Stimulated activated CD4-positive, alpha-beta T cell treated with anti-CD3 and anti-CD28 coated beads, Interleukin-1b, Interleukin-23, amount 100 ng/mL, for 4 hours (primary cell): ENCODE results near the gene OR52K1.
"Not testable (repeated sequence)": the region's sequence is repeated elsewhere in the genome, so short reads cannot be mapped to it uniquely, and the experiment has no call there.

Source experiments
- DNase-seq, 2 donors: peaks; one replicate each; pipeline ENCODE4 v3.0.0-alpha.2; 2020; ENCODE audit warnings: low read depth in 2 of 2

Gene OR52K1

DNA sequence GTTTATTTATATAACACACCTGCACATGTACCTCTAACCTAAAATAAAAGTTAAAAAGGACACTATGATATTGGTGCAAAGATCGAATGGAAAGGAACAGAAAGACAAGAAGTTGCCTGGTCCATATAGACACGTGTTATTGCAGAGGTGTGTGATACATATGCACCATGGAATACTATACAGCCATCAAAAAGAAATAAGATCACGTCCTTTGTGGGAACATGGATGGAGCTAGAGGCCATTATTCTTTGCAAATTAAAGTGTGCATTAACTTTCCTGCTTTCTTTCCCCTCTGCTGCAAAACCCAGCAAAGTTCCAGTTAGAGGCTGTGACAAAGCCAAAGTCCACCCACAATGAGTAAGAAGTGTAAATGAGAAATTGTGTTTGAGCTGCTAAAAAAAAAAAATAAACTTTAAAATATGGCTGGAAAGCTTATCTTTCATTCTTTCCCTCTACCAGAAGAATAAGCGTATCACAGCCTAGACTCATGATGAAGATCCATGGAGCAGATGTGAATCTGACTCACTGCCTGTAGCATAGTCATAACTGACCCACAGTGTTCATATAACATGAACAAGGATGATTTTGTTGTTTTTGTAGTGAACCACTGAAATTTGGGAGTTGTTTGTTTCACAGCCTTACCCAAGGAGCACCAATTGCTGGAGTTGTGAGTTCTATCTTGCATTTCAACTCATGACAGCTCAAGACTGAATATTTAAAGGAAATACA, 9.6 kb downstream of the OR52K1 start:
- DNase-seq, result no peak

DNA sequence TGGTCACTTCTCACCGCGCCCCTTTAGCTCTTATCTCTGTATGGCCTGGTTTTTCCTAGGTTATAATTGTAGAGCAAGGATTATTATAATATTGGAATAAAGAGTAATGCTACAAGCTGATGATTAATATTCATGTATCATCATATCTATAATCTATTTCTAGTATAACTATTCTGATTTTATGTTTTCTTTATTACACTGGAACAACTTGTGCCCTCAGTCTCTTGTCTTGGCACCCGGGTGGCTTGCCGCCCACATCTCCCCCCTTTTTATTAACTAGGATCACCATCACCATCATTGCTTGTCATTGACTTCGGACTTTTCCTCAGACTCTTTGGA, 11.0 kb downstream of the OR52K1 start:
- DNase-seq, result no peak

DNA sequence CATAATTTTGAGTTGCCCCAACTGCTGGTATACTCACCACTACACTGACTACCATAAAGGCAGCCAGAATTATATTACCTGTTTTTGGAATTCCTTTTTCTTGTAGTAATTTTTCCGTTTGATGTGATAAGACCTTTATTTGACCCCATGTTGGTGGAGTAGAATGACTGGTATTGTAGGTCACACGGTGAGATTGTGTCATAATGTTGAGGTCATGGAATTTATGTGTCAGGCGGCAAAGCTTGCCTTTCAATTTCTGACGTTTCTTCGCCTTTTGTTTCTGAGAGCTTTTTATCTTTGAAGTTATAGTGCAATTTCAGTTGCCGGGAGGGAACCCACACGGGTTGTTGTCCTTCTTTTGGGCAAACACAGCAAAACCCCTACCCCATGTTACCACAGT, 13.0 kb downstream of the OR52K1 start:
- DNase-seq, result no peak

DNA sequence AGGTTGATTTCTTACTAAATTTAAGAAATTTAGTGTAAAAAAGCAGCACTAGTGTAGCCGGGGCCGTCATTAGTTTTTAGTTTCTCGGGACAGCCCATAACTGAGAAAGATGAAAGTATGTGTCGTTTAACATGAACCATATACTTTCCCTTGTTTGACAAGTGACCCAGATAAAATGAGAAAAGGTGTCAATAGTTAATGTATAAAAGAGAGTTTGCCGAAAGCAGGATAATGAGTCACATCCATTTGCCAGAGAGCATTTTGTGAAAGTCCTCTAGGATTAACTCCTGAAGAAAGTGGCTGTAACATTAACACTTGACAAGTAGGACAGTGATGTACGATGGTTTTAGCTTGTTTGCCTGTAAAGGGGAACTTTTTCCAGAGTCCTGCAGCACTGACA, 13.5 kb downstream of the OR52K1 start:
- DNase-seq, result no peak

DNA sequence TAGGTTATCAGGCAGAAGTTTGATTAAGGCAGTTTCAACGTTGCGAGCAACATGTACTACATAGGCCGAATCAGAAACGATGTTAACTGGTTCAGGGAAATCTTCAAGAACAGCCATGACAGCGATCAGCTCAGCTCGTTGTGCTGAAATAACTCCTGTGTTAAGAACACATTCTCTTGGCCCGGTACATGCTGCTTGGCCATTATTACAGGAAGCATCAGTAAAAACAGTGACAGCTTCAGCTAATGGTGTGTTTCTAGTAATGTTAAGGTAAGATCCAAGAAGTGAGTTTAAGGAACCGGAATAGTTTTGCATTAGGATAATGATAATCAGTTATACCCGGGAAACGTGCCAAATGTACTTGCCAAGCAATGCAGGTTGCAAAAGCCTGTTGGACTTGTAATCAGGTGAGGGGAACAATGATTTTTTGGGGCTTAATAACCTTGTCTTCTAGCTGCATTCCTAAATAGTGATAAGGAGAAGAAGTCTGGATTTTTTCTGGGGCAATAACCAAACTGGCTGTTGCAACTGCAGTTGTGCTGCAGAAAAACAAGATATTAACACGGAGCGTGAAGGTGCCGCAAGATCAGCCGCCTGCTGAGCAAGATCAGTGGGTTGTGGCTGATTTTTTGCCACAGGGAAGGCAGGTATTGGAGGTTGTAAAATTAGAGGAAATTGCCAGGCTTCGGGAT, 14.3 kb downstream of the OR52K1 start:
- no peak for DNase-seq

DNA sequence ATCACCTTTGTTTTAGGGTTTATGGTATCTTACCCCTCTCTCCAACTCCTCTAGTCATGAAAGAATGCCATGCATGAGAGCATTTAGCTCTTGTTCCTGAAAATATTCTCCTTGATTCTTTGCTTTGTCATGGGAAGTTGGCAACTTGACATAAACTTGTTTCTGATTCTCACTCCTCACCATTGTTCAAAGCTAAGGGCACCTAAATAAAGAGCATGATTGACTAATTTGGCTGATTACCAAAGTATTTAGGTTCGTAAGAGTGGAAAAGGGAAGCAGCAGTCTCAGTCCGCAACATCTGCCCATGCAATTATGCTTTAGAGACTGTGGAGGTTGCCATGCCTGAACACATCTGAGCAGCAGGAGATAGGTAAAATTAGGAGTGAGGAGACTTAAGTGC, 26.4 kb downstream of the OR52K1 start:
- no peak for DNase-seq

DNA sequence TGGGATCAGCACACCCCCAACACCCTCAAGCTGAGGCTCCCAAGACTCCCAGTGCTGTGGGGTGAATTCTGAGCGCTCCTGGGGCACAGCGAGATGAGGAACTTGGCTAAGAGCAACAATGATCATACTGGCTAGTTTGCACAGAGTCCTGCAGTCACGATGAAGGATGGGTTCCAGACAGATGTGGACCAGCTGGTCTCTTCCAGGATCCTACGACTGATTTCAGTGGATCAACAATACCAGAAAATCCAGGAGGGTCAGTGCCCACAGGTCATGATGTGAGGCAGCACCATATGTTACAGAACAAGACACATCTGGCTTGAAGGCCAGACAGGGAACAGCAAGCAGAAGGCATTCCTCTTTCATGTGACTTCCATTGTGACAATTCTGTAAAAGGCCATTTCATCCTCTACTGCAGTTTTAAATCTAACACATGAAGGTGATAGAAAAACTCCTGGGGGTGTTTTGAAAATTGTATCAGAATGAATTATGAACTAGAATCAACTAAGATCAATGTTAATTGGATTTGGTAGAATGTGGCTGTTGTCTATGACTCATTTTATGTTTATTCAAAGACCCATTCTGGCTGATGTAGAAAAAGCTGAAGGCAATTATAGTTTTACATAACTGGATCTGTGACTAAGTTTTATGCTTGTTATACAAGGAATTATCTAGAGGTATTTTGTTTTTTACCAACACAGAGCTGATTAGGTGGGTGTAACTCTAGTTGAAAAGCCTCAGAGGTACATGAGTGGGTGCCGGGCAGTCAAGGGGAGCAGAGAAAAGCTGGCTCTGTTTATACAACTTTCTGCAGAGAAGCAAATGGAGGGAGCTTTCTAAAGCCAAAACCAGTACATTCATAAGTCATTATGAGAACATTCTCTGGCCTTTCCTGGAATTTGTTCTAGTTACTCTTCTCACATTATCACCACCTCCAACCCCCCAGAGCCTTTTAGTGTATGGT, 29.1 kb downstream of the OR52K1 start:
- no peak for DNase-seq

DNA sequence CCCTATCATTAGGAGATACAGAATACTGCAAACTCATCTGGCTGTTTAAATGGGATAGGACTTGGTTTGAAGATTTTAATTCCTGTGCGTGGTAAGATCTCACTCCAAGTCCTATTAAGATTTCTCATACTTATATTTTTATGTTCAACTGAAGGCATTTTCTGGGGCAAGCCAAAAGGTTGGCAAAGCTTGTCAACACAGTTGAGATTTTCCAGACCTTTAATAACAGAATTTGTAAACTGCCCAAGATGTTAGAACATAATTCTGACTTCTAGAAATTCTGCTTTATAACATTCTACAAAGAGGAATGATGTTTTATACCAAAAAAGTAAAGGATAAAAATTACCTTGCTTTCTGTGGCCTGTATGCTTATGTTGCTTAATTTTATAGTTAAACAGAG, 31.8 kb downstream of the OR52K1 start:
- DNase-seq, result no peak

DNA sequence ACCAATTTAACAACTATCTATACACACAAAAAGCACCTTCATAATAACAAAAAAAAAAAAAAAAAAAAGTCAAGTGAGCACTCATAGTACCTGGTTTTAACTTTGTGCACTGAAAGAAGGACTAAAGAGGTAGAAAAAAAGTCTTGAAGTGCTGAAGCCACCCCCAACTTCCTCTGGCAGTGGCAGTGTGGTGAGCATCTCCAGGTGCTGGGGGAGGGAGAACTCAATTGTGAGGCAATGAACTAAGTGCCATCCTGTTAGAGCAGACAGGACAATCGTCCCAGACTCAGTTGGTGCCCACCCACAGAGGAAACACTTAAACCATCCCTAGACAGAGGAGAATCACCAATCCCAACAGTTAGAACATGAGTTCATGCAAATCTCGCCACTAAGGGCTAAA, 39.9 kb downstream of the OR52K1 start:
- no peak for DNase-seq

DNA sequence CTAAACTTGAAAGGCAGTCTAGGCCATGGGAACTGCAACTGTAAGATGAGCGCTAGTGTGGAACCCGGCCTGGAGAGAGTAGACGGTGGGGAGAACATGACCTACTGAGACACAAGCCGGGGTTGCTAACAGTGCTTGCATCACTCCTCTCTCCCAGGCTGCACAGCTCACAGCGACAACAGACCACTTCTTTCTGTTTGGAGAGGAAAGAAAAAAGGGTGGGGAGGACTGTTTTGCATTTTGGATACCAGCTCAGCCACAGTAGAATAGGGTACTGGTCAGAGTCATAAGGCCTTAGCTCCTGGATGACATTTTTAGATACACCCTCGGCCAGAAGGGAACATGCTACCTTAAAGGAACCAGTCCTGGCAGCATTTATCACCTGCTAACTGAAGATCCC, 40.3 kb downstream of the OR52K1 start:
- DNase-seq, result no peak

DNA sequence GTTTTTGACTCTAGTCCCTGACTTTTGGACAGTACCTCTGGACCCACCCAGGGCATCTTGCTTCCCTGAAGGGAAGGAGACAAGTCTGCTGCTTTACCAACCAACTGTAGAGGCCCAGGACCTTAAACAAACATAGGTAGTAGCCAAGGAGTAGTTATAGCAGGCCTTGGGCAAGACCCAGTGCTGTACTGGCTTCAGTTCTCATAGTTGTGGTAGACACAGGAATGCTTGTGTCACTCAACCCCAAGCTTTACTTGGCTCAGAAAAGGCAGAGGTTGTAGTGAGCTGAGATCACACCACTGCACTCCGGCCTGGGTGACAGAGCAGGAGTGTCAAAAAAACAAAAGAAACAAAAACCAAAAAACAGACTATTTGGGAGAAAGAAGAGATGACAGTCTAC, 41.2 kb downstream of the OR52K1 start:
- no peak for DNase-seq

DNA sequence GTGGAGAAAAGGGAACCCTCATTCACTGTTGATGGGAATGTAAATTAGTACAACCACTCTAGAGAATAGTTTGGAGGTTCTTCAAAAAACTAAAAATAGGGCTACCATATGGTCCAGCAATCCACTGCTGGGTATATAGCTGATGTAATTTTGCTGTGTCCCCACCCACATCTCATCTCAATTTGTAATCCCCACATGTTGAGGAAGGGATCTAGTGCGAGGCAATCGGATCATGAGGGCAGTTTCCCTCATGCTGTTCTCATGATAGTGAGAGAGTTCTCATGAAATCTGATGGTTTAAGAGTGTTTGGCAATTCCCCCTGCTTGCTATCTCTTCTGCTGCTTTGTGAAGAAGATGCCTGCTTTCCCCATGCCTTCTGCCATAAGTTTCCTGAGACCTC, 45.5 kb downstream of the OR52K1 start:
- no peak for DNase-seq

DNA sequence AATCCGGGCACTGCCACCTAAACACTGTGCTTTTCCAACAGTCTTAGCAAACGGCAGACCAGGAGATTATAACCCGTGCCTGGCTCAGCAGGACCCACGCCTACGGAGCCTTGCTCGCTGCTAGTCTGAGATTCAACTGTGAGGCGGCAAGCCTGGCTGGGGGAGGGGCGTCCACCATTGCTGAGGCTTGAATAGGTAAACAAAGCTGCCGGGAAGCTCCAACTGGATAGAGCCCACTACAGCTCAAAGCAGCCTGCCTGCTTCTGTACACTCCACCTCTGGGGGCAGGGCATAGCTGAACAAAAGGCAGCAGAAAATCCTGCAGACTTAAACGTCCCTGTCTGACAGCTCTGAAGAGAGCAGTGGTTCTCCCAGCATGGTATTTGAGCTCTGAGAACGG, 49.2 kb downstream of the OR52K1 start:
- DNase-seq, result not testable (repeated sequence)

DNA sequence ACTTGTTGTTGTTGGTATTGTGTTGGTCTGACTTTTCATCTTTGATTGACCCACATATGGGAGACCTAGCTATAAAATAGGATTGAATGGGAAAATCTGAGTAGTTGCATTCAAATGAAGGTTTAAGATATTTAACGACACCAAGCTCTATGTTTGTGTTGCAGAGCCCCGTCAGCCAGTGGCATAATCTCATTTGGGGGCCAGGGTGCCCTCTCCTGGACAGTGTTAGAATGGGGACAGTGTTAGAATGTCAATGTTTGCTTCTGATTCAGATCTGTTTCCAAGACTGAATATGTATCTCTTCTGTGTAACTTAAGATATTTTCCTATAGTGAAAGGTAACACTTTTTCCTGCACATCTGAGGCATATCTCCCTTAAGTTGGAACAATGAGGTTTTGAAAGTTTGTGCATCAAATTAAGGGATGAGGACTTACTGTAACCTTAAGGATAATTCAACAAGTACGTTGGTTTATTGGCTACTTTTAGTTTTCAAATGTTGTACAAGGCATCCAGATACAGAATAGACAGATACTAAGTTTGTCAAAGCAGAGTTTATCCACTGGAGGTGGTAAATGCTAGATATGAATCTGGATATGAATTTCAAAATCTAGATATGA, 57.3 kb downstream of the OR52K1 start:
- peak; percentile 28 to 35 for DNase-seq

DNA sequence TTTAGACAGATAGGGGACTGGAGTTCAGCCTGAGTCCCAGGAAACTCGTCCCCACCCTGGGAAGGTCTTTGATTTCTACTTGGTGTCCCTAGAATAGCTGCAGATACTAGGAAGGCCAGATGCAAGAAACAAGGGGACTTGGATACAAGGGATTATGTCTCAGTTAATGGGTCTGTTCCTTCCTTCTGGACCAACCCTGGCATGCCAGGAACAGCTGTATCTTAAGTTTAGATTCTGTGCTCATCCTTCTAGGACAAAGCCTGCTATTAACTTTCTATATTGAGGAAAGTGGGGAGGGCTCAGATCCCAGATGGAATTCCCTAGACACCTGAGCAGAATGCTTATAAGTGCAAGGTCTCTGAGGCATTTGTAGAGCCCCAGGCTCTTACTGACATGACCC, 58.6 kb downstream of the OR52K1 start:
- no peak for DNase-seq
